PC-3 (cell line): ENCODE data around the gene RMP24.

Experiments used
- ATAC-seq: fragments of 200-7000 bp; cut with Tn5 transposase; 2 replicates; pipeline ENCODE4 v1.9.1; 2020; ENCODE audit warnings: mild to moderate bottlenecking, moderate library complexity
- BruUV-seq: library from RNA; stranded (reverse); fragments of 400-500 nt; replicated peaks from 2 replicates; lab custom pipeline; 2021; lab: Mats Ljungman, UMichigan
- CTCF ChIA-PET: fragments of 300-600 bp; sonication (Branson Sonifier 250); formaldehyde crosslinking; loops from one replicate; lab custom pipeline; 2022; ENCODE audit warnings: antibody characterized with exemption; lab: Charles Lee
- POLR2A ChIA-PET: fragments of 300-600 bp; sonication (Branson Sonifier 250); formaldehyde crosslinking; loops from one replicate; lab custom pipeline; 2022; ENCODE audit warnings: antibody characterized with exemption; ENCODE audit not compliant: unreplicated experiment; lab: Charles Lee
- DNase-seq: peaks from one replicate; pipeline ENCODE4 v3.0.0-alpha.2; 2015
- H2AFZ ChIP-seq: fragments of 300-600 bp; sonication (generic); 2 replicates; pipeline ENCODE4 v1.6.0; 2016; ENCODE audit warnings: antibody characterized with exemption, low read length
- H3F3A ChIP-seq: fragments of 300-600 bp; sonication (generic); one replicate; pipeline ENCODE4 v1.6.0; 2017; ENCODE audit warnings: antibody characterized with exemption, low read length, control low read depth, mild to moderate bottlenecking; ENCODE audit not compliant: unreplicated experiment
- H3K27ac ChIP-seq: fragments of 300-600 bp; sonication (generic); 2 replicates; pipeline ENCODE4 v1.5.1; 2016; ENCODE audit warnings: mild to moderate bottlenecking, low read length
- H3K27me3 ChIP-seq: fragments of 300-600 bp; sonication (generic); 2 replicates; pipeline ENCODE4 v1.6.1; 2016; ENCODE audit warnings: low read length, mixed read lengths
- H3K36me3 ChIP-seq: fragments of 300-600 bp; sonication (generic); 2 replicates; pipeline ENCODE4 v1.6.1; 2016; ENCODE audit warnings: low read depth, mixed run types, low read length, mixed read lengths
- H3K4me1 ChIP-seq: fragments of 300-600 bp; sonication (generic); 2 replicates; pipeline ENCODE4 v1.5.1; 2016; ENCODE audit warnings: low read length; ENCODE audit not compliant: insufficient read depth
- H3K4me2 ChIP-seq: fragments of 300-600 bp; sonication (generic); 2 replicates; pipeline ENCODE4 v1.6.0; 2016; ENCODE audit warnings: low read length
- H3K4me3 ChIP-seq: fragments of 300-600 bp; sonication (generic); 2 replicates; pipeline ENCODE4 v1.5.1; 2016; ENCODE audit warnings: mild to moderate bottlenecking, low read length, mixed read lengths
- H3K79me2 ChIP-seq: fragments of 300-600 bp; sonication (generic); 2 replicates; pipeline ENCODE4 v1.6.1; 2017; ENCODE audit warnings: low read length, mixed read lengths
- H3K9ac ChIP-seq: fragments of 300-600 bp; sonication (generic); 2 replicates; pipeline ENCODE4 v1.6.0; 2016; ENCODE audit warnings: mild to moderate bottlenecking, low read length
- H3K9me2 ChIP-seq: fragments of 300-600 bp; sonication (generic); replicated peaks from 2 replicates; pipeline ENCODE4 v1.6.1; 2016; ENCODE audit warnings: mixed run types, low read length, mixed read lengths
- H3K9me3 ChIP-seq: fragments of 300-600 bp; sonication (generic); 2 replicates; pipeline ENCODE4 v1.6.1; 2016; ENCODE audit warnings: low read length, mixed read lengths
- H4K20me1 ChIP-seq: fragments of 300-600 bp; sonication (generic); 2 replicates; pipeline ENCODE4 v1.6.1; 2016; ENCODE audit warnings: low read length, mixed read lengths
- EZH2 ChIP-seq: fragments of 300-600 bp; sonication (generic); IDR thresholded peaks from one replicate; pipeline ENCODE4 v1.6.1; 2017; ENCODE audit warnings: antibody characterized with exemption, mild to moderate bottlenecking, low read length; ENCODE audit not compliant: unreplicated experiment
- EZH2phosphoT487 ChIP-seq: fragments of 300-600 bp; sonication (generic); IDR thresholded peaks from 2 replicates; pipeline ENCODE4 v1.6.1; 2018; ENCODE audit warnings: mild to moderate bottlenecking, antibody characterized with exemption, low read length, borderline replicate concordance
- intact Hi-C: fragments of 100-400 bp; cut with micrococcal nuclease; formaldehyde crosslinking; loops from 2 replicates; pipeline ENCODE4 v1.9.0; 2023
- TF ChIP-seq, protein P1 (sequence below): fragments of 300-600 bp; sonication (generic); conservative IDR thresholded peaks from 2 replicates; pipeline ENCODE4 v1.5.1; 2017; ENCODE audit warnings: antibody characterized with exemption, low read depth, mild to moderate bottlenecking, low read length

Gene RMP24

GRCh38 chr18:35982409-35983114, 10.1 kb downstream of the RMP24 start:
- TF ChIP-seq EZH2phosphoT487 (no peak), EZH2 (no peak)
- TF ChIP-seq, protein P1, sequence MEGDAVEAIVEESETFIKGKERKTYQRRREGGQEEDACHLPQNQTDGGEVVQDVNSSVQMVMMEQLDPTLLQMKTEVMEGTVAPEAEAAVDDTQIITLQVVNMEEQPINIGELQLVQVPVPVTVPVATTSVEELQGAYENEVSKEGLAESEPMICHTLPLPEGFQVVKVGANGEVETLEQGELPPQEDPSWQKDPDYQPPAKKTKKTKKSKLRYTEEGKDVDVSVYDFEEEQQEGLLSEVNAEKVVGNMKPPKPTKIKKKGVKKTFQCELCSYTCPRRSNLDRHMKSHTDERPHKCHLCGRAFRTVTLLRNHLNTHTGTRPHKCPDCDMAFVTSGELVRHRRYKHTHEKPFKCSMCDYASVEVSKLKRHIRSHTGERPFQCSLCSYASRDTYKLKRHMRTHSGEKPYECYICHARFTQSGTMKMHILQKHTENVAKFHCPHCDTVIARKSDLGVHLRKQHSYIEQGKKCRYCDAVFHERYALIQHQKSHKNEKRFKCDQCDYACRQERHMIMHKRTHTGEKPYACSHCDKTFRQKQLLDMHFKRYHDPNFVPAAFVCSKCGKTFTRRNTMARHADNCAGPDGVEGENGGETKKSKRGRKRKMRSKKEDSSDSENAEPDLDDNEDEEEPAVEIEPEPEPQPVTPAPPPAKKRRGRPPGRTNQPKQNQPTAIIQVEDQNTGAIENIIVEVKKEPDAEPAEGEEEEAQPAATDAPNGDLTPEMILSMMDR: no peak
- Histone ChIP-seq H3K9ac (no peak overlapping the region), H3K9me3 (no peaks in the 10 kb centered on the region), H2AFZ (no peak overlapping the region), H3K79me2 (no peaks in the 10 kb centered on the region), H3K9me2 (no peaks in the 10 kb centered on the region), H3K27ac (no peak overlapping the region), H3K4me1 (no peaks in the 10 kb centered on the region), H3K27me3 (no peaks in the 10 kb centered on the region), H3K4me2 (no peak overlapping the region), H3K36me3 (no peaks in the 10 kb centered on the region), H4K20me1 (no peaks in the 10 kb centered on the region), H3K4me3 (no peak overlapping the region), H3F3A (no peaks in the 10 kb centered on the region)
- ATAC-seq (no peak), DNase-seq (no peak)
- CTCF ChIA-PET: no interaction called here
- POLR2A ChIA-PET: interaction anchor here (0.7 kb wide), 1 partner anchor 101 kb away, joined by 4 read pairs; no protein-coding TSS in a partner anchor
- no TSS peak for BruUV-seq
- intact Hi-C loops: no loop called here

DNA sequence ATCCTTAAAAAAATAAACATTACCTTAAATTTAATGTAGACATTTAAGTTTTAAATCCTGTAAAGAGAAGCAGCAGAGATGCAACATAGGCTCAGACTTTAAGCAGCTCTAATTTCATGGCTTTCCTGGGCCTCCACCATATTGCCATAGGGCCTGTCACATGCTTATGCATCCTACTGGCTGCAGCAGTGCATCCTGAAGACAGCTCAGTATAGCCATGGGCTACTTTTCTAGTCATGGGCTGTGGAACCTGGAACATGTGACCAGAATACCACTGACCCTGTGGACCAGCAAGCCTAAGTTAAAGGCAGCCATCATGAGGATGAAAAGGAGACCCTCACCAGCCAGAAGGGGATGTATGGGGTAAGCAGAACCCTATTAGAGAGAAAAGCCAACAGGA, 10.7 kb downstream of the RMP24 start:
- Histone ChIP-seq H3K4me3 (no peak overlapping the region), H3F3A (no peaks in the 10 kb centered on the region), H3K36me3 (no peaks in the 10 kb centered on the region), H2AFZ (no peak overlapping the region), H3K9ac (no peak overlapping the region), H3K9me3 (no peaks in the 10 kb centered on the region), H3K27me3 (no peaks in the 10 kb centered on the region), H3K79me2 (no peaks in the 10 kb centered on the region), H4K20me1 (no peaks in the 10 kb centered on the region), H3K9me2 (no peaks in the 10 kb centered on the region), H3K27ac (no peak overlapping the region), H3K4me1 (no peaks in the 10 kb centered on the region), H3K4me2 (no peak overlapping the region)
- CTCF ChIA-PET: no interaction called here
- no peak for DNase-seq
- intact Hi-C loops: no loop called here
- TF ChIP-seq EZH2phosphoT487 (no peak), EZH2 (no peak)
- TF ChIP-seq, protein P1: no peak
- POLR2A ChIA-PET: interaction anchor here (0.7 kb wide), 1 partner anchor 100 kb away, joined by 4 read pairs; no protein-coding TSS in a partner anchor
- ATAC-seq: no peak
- BruUV-seq: no TSS peak

- no peaks in the 10 kb centered on the region for H3K27me3 ChIP-seq
- no peaks in the 10 kb centered on the region for H3K9me3 ChIP-seq
- intact Hi-C loops: no loop called here
- no peak overlapping the region for H3K27ac ChIP-seq
- no peaks in the 10 kb centered on the region for H4K20me1 ChIP-seq
- H3K9me2 ChIP-seq: no peaks in the 10 kb centered on the region
- ATAC-seq: no peak
- H3F3A ChIP-seq: no peaks in the 10 kb centered on the region
- no peak overlapping the region for H2AFZ ChIP-seq
- BruUV-seq: no TSS peak
- POLR2A ChIA-PET: no interaction called here
- no peaks in the 10 kb centered on the region for H3K36me3 ChIP-seq
- no peak overlapping the region for H3K4me3 ChIP-seq
- no peak overlapping the region for H3K4me2 ChIP-seq
- no peaks in the 10 kb centered on the region for H3K4me1 ChIP-seq
- H3K79me2 ChIP-seq: no peaks in the 10 kb centered on the region
- CTCF ChIA-PET: no interaction called here
- no peak overlapping the region for H3K9ac ChIP-seq
- DNase-seq: no peak
- TF ChIP-seq EZH2phosphoT487: no peak
- TF ChIP-seq, protein P1: no peak
- TF ChIP-seq EZH2: no peak
Observed at GRCh38 chr18:35983818-35984217, 11.3 kb downstream of the RMP24 start.
